ENCODE data around the gene OGFOD1. TPM values are rescaled to one million over a fixed set of nuclear protein-coding genes. Genes with fewer than 3 reads are reported as not detected.

The OGFOD1 gene
- total and polyA plus RNA-seq, 10 of the 15 experiments (the other 5 are each of a cell fraction or from before 2014, with no cell fraction given): 31.4 to 119 (median 51.6) TPM

- H3K4me2 ChIP-seq (ENCODE audit: control insufficient read depth, insufficient read depth): peak within 1 kb of the TSS; percentile 79
- SMC1A ChIA-PET (ENCODE audit: uncharacterized antibody, unreplicated experiment): no interaction called here
- peak within 1 kb of the TSS; percentile 67 for H3K9ac ChIP-seq (ENCODE audit: control insufficient read depth, insufficient read depth, low read length)
- no peaks in the 10 kb centered on the region for H4K20me1 ChIP-seq (ENCODE audit: control insufficient read depth, insufficient read depth)
- H2AFZ ChIP-seq (ENCODE audit: control insufficient read depth, low read depth, low read length): peak within 1 kb of the TSS; percentile 97
- ATAC-seq (peak; percentile 96), FAIRE-seq (peak; percentile 93), DNase-seq (ENCODE audit: low read depth, low spot score) (peak; percentile 47)
- H3K27me3 ChIP-seq (replicated peaks in 1 of 2; ENCODE audit: control insufficient read depth in 2 of 2, insufficient read depth in 2 of 2, low read length in 1 of 2): no peaks in the 10 kb centered on the region
- H3K36me3 ChIP-seq (ENCODE audit: control insufficient read depth in 2 of 2, insufficient read depth in 2 of 2, low read length in 1 of 2): no peaks in the 10 kb centered on the region
- intact Hi-C loops (cut with micrococcal nuclease; ENCODE audit: unreplicated experiment): no loop called here
- RAD21 ChIA-PET (ENCODE audit: unreplicated experiment): interaction anchor here (0.6 to 1.1 kb wide), 3 partner anchors 9 to 91 kb away, joined by 3 read pairs; partner anchors contain the start of genes NUDT21 and OGFOD1
- BruUV-seq (replicated peaks): no TSS peak
- no peaks in the 10 kb centered on the region; the same call in 2 of the 3 replicates for H3K9me3 ChIP-seq (replicated peaks; ENCODE audit: control insufficient read depth, insufficient read depth, low read length)
- no peaks in the 10 kb centered on the region; the same call in 1 of the 2 replicates for H3K4me1 ChIP-seq (ENCODE audit: control insufficient read depth, insufficient read depth, low read length)
- peak within 1 kb of the TSS; percentile 62 for H3K27ac ChIP-seq (ENCODE audit: control insufficient read depth, insufficient read depth)
- CTCF ChIA-PET: no interaction called here
- peak within 1 kb of the TSS; percentile 85 for H3K4me3 ChIP-seq
- in situ Hi-C loops (cut with MboI): no loop called here
- POLR2A ChIA-PET: no interaction called here
- no peaks in the 10 kb centered on the region for H3K79me2 ChIP-seq (ENCODE audit: control insufficient read depth, insufficient read depth, low read length)
- WGBS (ENCODE audit: insufficient coverage, insufficient replicate concordance, low lambda C conversion rate, missing lambda C conversion rate): 1% methylated on average over 64 of the region's 65 CpGs
- TF ChIP-seq NKRF (conservative IDR thresholded peaks at IDR 0.05) (peak; percentile 85), SMC3 (IDR thresholded peaks at IDR 0.05; ENCODE audit: borderline replicate concordance, low read length) (no peak), TAF1 (IDR thresholded peaks at IDR 0.05; ENCODE audit: borderline replicate concordance, low read depth, low read length) (peak; percentile 50; the same call in 1 of the 2 replicates), CEBPB (IDR thresholded peaks at IDR 0.05; ENCODE audit: borderline replicate concordance in 1 of 2, low read depth in 2 of 2, low read length in 2 of 2) (no peak), SREBF1 (IDR thresholded peaks at IDR 0.05; ENCODE audit: low read length) (no peak), RFX5 (IDR thresholded peaks at IDR 0.05; ENCODE audit: low read depth, low read length) (0 out of 2 replicates have a peak, but pooled peaks have one; percentile 6), PBX3 (IDR thresholded peaks at IDR 0.05; ENCODE audit: insufficient replicate concordance, low read depth, low read length) (no peak), YY1 (IDR thresholded peaks at IDR 0.05; ENCODE audit: low read depth, low read length) (peak; percentile 90), IKZF1 (conservative IDR thresholded peaks at IDR 0.05) (peak; percentile 98), REST (IDR thresholded peaks at IDR 0.05; ENCODE audit: low read depth, low read length) (no peak), USF1 (IDR thresholded peaks at IDR 0.05; ENCODE audit: borderline replicate concordance, extremely low read length, insufficient read depth, low read depth, low read length) (no peak), ATF3 (IDR thresholded peaks at IDR 0.05; ENCODE audit: borderline replicate concordance, extremely low read depth, low read depth, low read length) (no peak), STAT1 (conservative IDR thresholded peaks at IDR 0.05) (no peak)
Observed at GRCh38 chr16:56519459-56520250, 68.3 kb downstream of the OGFOD1 start, which contains the start of gene BBS2. Gene BBS2, minus strand, starts transcription at chr16:56520024. Its CDS starts 162 bp downstream, at chr16:56519862.

Data from GM12878 (cell line).